Mucosa of gallbladder (tissue), 1 donor: ENCODE measurements around the gene CA5A. TPM values are rescaled to one million over a fixed set of nuclear protein-coding genes. Genes with fewer than 3 reads are reported as not detected.
"Not testable (repeated sequence)": the region's sequence is repeated elsewhere in the genome, so short reads cannot be mapped to it uniquely, and the experiment has no call there.

Experiments used
- DNase-seq: peaks from one replicate; pipeline ENCODE4 v3.0.0-alpha.2; 2020; ENCODE audit warnings: low spot score
- total RNA-seq: library from RNA; stranded (reverse); gene quantifications from one replicate; pipeline ENCODE4 v1.2.1, GENCODE V29; 2021
- donor health status: DM: no; HTN: no; CAD: no.

CA5A gene
- total RNA-seq, 1 donor from 2014 or later = 0.14 TPM

DNA sequence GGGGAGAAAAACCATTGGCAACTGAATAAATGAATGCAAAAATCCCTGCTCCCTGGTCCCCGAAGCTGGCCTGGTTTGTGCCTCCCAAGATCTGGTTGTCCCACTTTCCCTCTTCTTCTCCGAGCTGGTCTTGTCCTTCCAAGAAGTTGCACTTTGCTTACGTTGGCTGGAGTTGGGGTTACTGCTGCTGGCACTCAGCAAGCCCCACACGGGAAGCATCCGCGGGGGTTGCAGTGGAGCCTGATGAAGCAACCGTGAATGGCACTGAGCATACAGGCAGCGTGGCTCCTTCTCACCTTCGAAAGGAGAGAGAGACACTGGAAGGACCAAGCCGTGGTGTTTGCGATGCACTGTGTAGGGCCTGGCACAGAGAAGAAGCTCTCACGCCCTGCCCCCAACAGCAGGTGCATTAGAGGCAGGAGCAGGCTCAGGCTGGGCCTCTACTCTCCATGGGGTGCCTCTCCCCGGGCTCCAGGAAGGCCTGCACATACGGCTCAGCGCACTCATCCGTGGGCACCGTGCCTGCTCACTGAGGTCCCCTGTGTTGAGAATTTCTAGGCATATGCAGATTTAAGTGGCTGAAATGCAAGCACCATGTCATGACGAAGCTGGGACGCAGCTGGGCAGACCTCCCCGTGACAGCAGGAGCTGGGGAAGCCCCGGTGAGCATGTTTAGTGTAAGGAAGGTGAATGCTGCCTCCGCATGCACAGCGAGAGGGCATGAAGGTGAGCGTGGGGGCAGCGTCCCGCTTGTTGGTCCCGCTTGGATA is 12.1 kb downstream of the CA5A start:
- DNase-seq = no peak

DNA sequence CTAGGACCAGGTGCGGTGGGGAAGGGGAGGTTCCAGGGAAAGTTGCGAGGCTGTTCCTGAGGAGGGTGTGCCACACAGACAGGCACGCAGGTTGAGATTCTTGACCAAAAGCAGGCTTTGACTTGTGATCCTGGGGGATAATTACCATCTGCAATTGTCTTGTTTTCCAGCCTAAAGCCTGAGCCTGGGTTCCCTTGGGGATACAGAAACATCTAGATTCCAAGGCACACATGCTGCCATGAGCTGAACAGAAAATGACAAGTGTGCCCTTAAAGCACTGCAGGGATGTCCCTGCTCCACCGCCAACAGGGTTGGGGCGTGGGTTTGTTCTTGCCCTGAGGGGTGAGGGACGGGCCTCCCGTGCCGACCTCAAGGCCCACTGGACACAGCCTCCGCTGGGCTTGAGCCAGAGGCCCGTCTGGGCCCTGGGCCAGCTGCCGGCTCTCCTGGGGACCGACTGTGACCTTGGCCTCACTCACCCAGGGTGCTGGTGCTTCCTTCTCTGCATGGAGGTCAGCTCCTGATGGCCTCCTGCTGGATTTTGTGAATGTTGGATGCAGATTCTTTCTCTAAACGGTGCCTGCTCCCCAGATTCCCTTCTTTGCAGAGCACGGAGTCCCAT is 14.0 kb downstream of the CA5A start:
- no peak for DNase-seq

DNA sequence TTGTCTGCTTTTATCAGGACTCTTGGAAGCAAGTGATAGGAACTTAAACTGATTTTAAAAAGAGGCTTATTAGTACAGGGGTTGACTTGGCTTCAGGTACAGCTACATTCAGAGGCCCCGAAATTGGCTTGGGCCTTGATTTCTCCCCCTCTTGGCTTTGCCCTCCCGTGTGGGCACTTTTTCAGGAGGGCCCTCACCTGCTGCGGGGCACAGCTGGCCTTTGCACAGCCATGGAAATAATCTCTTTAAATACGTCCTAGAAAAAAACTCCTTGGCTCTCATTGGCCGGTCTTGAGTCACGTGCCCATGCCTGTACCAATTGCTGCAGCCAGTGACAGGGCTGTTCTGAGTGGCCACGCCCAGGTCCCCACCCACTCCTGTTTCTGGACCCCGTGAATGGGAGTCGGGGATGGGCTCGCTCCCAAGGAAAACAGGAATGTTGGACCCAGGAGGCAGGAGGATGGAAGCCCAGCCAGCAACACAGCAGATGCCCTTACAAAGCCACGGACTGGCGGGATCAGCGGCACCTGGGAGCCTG is 15.0 kb downstream of the CA5A start:
- no peak for DNase-seq

DNA sequence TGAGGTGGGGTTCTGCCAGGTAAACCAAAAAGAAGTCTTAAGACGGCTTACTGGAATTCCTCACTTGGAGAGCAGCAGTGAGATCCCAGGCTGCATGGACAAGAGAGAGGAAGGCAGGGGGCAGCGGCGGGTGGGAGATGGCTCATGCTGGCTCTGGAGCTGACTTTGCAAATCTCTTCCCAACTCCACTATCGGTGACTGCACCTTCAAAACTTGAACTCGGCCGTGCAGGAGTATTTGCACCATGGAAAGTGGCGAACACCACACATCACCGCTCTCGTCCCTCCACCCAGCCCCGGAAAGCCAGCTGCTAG is 16.7 kb downstream of the CA5A start:
- DNase-seq = no peak

DNA sequence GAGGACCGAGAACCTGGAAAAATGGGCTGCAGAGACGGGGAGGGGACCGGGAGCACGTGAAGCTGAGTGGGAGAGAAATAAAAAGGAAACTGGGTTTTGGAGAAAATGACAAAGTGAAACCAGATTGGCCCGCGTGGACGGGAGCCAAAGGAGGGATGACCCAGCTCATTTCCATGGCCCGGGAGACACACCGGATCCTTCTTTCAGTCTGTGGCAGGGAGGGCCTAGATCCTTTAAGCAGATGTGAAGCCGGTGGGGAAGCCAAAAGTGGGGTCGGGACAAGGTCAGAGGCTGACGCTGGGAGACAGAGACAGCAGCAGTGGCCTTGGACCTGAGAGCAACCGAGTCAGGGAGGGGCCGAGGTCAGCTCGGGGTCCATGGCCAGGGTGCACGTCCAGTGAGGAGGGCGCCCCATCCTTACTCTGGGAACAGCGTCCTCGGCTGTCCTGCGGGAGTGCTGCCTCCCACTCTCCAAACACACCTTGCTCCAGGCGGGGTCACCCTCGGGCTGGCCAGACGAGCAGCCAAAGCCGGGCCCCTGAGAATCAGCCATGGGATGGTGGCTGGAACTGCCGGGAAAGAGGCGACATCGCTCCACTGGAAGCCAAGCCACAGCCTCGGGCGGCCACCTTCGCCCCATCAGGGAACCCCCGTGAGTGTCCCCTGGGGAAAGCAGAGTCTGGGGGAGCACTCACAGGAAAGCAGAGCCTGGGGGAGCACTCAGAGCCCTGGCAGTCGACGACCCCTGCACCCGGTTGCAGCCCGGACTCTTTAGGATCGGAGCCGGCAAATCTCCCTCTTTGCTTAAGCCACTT is 17.3 kb downstream of the CA5A start:
- DNase-seq = no peak

DNA sequence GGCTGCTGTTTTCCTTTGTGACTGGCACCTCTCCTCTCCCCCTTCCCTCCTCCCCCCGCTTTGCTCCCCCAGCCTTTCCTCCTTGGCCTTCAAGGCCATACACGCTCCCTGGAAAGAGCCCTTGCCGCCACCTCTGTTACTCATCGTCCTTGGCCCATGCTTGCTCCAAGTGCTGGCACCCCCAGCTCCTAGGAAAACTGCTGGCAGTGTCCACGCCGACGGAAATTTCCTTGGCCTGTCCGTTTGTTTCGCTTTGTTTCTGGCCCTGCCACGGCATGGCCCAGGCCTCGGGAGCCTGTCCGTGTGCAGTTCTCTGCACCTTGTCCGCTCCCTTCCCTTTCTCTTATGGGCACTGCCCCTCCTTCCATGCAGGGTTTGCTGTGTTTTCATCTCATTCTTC is 18.0 kb downstream of the CA5A start:
- DNase-seq = no peak

DNA sequence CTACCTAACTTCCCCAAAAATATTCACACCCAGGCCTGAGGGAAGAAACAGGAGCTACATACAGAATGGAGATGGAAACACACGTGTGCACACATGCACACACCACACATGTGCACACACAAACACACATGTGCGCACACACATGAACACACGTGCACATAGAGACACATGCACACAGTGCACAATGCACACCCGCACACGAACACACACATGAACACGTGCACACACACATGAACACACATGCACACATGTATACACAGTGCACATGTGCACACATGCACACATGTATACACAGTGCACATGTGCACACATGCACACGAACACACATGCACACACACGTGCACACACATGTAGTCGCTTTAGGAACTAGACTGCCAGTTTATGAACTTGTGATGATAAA is 18.8 kb downstream of the CA5A start:
- DNase-seq = no peak

DNA sequence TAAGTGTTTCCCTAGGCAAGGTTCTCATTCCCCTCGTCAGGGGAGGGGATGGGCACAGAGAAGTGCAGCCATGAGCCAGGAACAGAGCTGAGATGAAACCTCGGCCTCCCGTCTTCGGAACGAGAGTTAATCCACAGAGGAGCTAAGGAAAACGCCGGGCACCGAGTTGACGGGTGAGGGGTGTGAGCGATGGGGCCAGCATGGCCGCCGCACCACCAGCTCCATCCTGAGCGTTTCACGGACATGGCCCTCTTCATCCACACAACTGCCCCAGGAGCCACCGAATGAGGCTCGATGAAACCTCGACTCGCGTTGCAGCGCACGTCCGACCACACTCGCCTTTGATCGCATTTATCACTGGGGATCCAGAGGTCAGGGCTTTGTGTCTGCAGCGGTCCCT is 21.5 kb downstream of the CA5A start:
- DNase-seq = no peak

DNA sequence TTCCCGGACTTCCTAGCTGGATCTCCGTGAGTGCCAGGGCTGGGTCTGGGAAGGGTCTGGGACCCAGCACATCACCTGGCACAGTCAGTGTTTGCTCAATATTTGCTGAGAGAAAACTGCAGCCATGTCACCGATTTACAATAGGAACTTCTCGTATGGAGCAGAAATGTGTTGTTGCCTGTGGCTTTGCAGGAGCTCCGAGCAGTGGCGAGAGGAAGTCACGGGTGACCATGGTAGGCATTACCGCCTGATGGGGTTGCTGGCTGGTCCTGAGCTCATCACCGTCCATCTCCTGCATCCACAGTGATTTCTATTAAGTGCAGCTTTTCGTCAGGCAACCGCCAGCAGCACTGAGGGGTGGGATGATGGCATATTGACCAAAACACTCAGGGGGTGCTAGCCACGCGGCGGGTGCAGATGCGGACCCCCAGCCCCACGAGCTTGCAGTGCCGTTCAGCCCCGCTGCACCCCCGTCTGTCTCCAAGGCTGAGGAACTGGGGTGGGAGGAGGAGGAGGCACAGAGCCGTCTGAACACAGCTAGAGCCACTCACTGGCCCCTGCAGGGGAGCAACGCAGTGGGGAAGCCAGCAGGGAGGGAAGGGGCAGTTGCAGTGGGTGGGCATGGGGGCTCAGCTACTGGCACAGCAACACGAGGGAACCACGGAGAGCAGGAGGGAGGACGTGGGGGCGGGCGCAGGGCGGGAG is 22.2 kb downstream of the CA5A start:
- not testable (repeated sequence) for DNase-seq

DNA sequence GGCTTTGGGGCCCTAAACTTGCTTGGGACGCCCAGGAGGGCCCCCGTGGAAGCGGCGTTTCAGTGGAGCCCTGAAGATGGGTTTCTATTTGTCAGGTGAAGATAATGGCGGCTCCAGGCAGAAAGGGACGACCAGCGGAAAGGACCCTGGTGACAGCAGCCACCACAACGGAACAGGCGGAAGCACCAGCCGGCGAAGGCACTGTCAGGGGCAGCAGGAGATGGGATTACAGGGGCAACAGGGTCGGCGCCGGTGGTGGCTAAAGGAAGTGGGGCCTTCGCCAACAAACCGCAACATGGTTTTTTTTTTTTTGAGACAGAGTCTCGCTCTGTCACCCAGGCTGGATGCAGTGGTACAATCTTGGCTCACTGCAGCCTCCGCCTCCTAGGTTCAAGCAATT is 23.6 kb downstream of the CA5A start:
- not testable (repeated sequence) for DNase-seq

DNA sequence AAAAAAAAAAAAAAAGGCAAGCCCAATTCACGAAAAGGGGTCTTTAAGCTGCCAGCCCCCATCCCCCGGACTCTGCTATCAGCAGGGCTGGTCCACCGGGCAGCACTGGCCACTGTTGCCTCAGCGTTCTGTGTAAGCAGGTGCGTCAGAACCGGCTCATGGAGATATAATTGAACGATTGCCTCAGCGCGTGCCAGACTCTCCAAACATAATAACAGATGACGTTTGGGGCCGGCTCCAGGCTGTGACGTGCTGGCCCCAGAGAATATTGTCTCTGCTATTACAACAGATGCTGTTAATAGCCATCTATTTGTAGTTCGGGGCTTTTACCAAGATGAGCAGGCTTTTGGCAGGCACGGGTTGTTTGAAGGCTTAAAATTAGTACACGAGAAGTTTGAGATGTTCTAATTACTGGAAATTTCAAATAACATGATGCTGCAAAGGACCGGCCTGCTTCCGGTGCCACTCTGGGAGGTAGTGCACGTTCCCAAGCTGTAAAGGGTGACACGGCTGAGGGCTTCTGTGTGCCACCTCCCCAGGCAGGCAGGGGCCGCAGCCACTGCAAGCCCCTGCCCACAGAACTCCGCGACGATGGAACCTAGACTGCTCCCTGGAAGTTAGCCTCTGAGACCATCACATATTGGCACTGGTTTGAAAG is 25.1 kb downstream of the CA5A start:
- DNase-seq = peak; percentile 57

DNA sequence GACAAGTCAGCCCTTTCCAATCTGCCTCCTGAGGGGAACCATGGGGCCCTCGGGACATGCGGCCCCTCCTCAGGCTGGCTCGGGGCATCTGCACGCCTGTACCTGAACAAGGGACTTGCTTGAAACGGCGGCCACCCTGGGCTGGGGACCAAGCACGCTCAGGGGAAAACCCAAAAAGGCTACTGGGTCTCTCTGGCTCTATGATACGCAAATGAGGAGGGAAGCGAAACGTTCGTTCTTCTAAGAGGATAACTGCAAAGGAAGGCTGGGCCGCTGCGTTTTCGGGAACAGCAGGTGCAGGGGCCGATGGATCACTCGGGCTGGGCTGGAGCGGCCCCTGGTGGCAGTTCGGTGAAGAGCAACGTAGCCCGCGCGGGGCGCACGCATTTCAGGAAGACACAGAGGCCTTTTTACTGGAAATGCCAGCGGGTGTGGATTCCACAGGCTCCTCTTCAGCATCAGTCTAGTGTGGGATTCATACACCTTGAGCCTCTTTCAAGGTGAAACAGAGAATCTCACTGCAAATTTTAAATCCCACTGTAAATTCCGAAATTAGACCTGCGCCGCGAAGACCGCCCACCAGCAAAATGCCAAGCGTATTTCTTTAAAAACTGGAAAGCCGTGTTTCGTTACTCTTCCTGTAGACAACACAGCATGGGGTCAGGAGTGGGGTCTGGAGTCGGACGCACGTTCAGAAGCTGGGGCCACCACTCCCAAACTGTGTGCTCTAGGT is 27.0 kb downstream of the CA5A start:
- DNase-seq = peak; percentile 75

DNA sequence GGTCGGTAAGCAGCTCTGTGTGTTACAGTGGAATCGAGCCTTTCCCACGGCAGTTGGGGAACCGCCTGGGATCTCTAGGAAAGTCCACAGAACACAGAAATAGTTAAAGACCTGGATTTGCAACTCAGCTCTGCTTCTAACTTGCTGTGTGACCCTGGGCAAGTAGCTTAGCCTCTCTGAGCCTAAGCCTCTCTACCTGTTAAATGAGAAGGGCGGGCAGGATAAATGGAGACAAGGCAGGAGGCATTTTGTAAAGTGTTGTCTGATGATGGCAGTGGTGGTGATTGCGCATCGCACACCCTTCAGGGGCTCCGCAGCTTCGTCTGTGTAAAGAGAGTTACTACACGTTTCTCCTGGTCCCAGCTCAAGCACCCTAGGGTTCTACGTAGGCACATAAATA is 28.2 kb downstream of the CA5A start:
- not testable (repeated sequence) for DNase-seq

DNA sequence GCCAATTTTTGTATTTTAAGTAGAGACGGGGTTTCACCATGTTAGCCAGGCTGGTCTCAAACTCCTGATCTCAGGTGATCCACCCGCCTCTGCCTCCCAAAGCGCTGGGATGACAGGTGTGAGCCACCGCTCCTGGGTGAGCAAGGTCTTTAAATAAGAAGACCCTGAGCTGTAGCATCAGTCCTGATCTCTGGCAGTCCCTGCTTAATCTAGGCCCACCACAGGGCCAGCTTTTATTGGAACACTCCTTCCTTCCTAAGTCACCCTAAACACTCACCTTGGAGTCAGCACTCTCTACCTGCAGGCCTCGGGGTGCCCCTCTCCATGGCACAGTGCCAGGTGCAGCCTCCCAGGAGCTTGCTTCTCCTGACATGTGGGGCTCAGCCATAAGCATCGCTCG is 30.8 kb downstream of the CA5A start:
- DNase-seq = not testable (repeated sequence)

DNA sequence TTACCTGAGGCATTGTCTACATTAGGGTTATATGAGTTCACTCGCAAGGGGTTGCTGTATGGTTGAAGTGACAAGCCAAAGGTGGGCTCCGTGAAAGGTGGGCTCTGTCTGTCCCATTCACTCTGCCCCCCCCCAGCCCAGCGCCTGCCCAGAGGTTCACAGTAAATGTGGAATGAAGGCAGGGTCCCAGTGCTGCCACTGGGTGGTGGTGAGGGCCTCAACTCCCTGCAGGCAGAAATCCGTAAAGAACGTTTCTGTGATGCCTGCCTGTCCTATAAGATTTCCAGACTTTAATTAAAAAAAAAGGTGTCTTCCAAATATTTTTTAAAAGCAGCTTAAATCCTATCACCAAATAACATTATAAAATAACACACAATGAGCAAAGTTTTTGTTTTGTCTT is 31.4 kb downstream of the CA5A start:
- not testable (repeated sequence) for DNase-seq

DNA sequence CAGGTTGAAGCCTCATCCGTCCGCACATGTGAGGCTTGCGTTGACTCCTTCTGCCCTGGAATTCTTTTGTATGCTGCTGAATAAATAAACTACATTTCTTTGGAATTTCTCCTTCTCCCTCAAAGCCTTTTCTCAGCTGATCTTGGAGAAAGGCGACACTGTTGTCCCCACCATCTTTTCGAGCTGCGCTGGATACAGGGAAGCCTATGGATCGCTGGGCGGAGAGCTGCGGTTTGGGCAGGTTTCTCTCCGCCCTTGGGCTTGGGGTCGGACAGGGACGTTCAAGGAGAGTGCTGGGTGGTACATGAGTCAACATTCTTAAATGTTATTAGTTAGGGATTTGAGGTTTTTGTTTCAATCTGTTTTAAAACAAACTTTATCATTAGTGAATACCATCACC is 35.8 kb downstream of the CA5A start:
- DNase-seq = not testable (repeated sequence)

DNA sequence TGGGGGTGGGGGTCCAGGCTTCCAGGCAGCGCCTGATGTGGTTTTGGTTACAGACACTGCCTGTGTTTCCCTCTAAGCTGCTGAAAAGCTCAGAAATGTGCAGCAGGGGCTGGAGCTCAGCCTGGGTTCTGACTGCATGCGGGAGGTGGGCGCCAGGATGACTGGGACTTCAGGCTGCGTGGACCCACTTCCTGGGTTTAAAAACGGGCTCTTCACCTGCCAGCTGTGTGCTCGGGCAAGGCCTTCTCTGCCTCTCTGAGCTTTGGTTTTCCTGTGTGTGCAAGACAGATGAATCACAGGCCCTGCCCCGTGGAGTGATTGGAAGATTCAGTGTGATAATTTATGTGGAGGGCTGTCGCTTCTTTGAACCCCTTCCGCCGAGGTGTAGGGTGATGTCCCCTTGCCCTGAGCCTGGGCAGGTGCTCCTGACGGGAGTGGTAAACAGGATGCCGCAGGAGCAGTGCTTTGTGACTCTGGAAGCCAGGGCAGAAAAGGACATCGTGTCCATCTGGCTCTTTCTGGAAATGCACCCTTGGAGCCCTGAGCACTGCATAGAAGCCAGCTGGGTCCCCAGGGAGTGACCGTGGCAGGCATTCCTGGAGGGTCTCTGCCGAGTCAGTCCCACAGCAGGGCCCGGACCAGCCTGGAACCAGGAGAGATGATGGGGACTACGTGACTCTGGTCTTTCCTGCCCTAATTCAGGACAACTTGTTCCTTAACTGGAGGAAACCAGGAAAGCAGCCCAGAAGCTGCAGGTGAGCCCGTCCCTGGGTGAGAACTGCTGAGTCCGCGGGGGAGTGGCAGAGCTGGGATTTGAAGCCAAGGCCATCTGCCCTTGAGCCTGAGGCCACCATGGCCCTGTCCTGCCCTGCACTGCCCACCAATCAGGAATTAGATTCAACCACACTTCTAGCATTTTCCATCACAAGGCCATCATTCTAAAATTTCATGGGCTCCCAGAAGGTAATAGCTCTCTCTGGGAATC is 38.5 kb downstream of the CA5A start:
- no peak for DNase-seq

DNA sequence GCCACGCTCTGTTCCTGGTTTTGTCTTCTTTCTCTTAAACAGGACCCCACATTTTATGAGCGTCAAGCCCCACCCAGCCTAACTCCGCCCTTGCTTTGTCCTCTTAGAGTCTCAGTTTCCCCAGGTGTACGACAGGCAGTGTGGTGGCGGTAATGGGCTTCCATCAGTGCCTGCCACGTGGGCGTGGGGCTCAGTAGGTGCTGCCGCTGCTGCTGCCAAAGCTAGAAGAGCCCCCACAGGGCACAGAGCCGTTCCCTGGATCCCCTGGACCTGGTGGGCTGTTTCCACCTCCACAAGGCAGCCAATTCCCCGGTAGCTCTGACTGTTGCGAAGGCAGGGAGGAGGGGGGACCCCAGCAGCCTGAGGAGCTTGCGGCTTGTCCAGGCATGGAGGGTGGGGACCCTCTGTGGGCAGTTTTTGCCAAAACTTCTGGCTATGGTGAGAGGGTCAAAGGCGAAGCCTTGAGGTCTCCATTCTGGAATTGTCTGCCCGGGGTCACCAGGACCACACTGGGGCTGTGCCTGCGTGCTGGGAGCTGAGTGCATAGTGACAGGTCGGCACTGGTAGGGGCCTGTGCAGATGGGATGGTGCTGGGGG is 39.3 kb downstream of the CA5A start:
- DNase-seq = not testable (repeated sequence)
